HK-2 (cell line): ENCODE measurements around the gene LEKR1.
"Not testable (repeated sequence)": the region's sequence is repeated elsewhere in the genome, so short reads cannot be mapped to it uniquely, and the experiment has no call there.

Experiments
- DNase-seq: peaks from one replicate; pipeline ENCODE4 v3.0.0-alpha.2; 2018; ENCODE audit not compliant: unreplicated experiment

The LEKR1 gene

GRCh38 chr3:156826144-156826895 lies at the start of gene LEKR1:
Gene LEKR1 (plus strand): TSS chr3:156826353. CDS start chr3:156829330, 2,977 bp downstream.
- peak; percentile 93 for DNase-seq

- no peak for DNase-seq
Measured at GRCh38 chr3:156776871-156777270, 49.3 kb upstream of the LEKR1 start.

- DNase-seq: no peak
Measured at GRCh38 chr3:156781310-156782230, 44.6 kb upstream of the LEKR1 start.

- no peak for DNase-seq
Measured at GRCh38 chr3:156782319-156782718, 43.8 kb upstream of the LEKR1 start.

- DNase-seq: no peak
Measured at GRCh38 chr3:156782921-156783320, 43.2 kb upstream of the LEKR1 start.

GRCh38 chr3:156787001-156787400 lies 39.2 kb upstream of the LEKR1 start:
- DNase-seq: no peak

- DNase-seq: peak; percentile 45
Measured at GRCh38 chr3:156787926-156788663, 38.1 kb upstream of the LEKR1 start.

- no peak for DNase-seq
Measured at GRCh38 chr3:156788846-156789245, 37.3 kb upstream of the LEKR1 start.

GRCh38 chr3:156790156-156790555 lies 36.0 kb upstream of the LEKR1 start:
- DNase-seq: no peak

GRCh38 chr3:156792114-156792513 lies 34.0 kb upstream of the LEKR1 start:
- no peak for DNase-seq

- DNase-seq: no peak
Measured at GRCh38 chr3:156792536-156792935, 33.6 kb upstream of the LEKR1 start.

GRCh38 chr3:156792945-156793344 lies 33.2 kb upstream of the LEKR1 start:
- peak; percentile 13 for DNase-seq

- DNase-seq: no peak
Measured at GRCh38 chr3:156793400-156793799, 32.8 kb upstream of the LEKR1 start.

GRCh38 chr3:156793851-156794250 lies 32.3 kb upstream of the LEKR1 start:
- no peak for DNase-seq

- DNase-seq: no peak
Measured at GRCh38 chr3:156795890-156796481, 30.2 kb upstream of the LEKR1 start.

GRCh38 chr3:156797368-156797767 lies 28.8 kb upstream of the LEKR1 start:
- DNase-seq: no peak

- not testable (repeated sequence) for DNase-seq
Measured at GRCh38 chr3:156800287-156800686, 25.9 kb upstream of the LEKR1 start.

- DNase-seq: no peak
Measured at GRCh38 chr3:156801746-156802145, 24.4 kb upstream of the LEKR1 start.

GRCh38 chr3:156802821-156803606 lies 23.1 kb upstream of the LEKR1 start:
- no peak for DNase-seq

GRCh38 chr3:156803952-156804741 lies 22.0 kb upstream of the LEKR1 start:
- DNase-seq: no peak
